G401.6 (cell line): ENCODE measurements around the gene ZGPAT.

Experiments used
- FAIRE-seq: peaks from 2 replicates; lab custom pipeline; 2012; peaks lifted over from hg19 to GRCh38; lab: Jason Lieb, UNC

ZGPAT gene

GRCh38 chr20:63678667-63679465, 29.0 kb upstream of the ZGPAT start:
- no peak for FAIRE-seq

- no peak for FAIRE-seq
Measured at GRCh38 chr20:63679799-63680305, 28.0 kb upstream of the ZGPAT start.

- no peak for FAIRE-seq
Measured at GRCh38 chr20:63680427-63680826, 27.4 kb upstream of the ZGPAT start.

- FAIRE-seq: no peak
Measured at GRCh38 chr20:63680857-63681608, 26.8 kb upstream of the ZGPAT start.

- no peak for FAIRE-seq
Measured at GRCh38 chr20:63681609-63682142, 26.2 kb upstream of the ZGPAT start.

GRCh38 chr20:63682384-63683139, 25.3 kb upstream of the ZGPAT start:
- FAIRE-seq: peak; percentile 96

GRCh38 chr20:63685269-63686026, 22.4 kb upstream of the ZGPAT start:
- FAIRE-seq: no peak

- no peak for FAIRE-seq
Measured at GRCh38 chr20:63686094-63686491, 21.7 kb upstream of the ZGPAT start.

GRCh38 chr20:63686492-63687321, 21.1 kb upstream of the ZGPAT start:
- no peak for FAIRE-seq

- no peak for FAIRE-seq
Measured at GRCh38 chr20:63687419-63688178, 20.2 kb upstream of the ZGPAT start.

GRCh38 chr20:63688228-63689045, 19.4 kb upstream of the ZGPAT start:
- no peak for FAIRE-seq

- no peak for FAIRE-seq
Measured at GRCh38 chr20:63689046-63690002, 18.5 kb upstream of the ZGPAT start.

GRCh38 chr20:63690003-63690897, 17.6 kb upstream of the ZGPAT start:
- FAIRE-seq: no peak

GRCh38 chr20:63690898-63691710, 16.7 kb upstream of the ZGPAT start:
- FAIRE-seq: no peak

- FAIRE-seq: no peak
Measured at GRCh38 chr20:63691711-63692435, 16.0 kb upstream of the ZGPAT start.
